ENCODE measurements around the gene E2F1. TPM values are rescaled to one million over a fixed set of nuclear protein-coding genes. Genes with fewer than 3 reads are reported as not detected.
A peak's percentile ranks its signal among the peaks of the same experiment; 100 is the strongest.

Gene E2F1
- total RNA-seq, 2 donors from 2014 or later, result 26.9 to 33.7 TPM

DNA sequence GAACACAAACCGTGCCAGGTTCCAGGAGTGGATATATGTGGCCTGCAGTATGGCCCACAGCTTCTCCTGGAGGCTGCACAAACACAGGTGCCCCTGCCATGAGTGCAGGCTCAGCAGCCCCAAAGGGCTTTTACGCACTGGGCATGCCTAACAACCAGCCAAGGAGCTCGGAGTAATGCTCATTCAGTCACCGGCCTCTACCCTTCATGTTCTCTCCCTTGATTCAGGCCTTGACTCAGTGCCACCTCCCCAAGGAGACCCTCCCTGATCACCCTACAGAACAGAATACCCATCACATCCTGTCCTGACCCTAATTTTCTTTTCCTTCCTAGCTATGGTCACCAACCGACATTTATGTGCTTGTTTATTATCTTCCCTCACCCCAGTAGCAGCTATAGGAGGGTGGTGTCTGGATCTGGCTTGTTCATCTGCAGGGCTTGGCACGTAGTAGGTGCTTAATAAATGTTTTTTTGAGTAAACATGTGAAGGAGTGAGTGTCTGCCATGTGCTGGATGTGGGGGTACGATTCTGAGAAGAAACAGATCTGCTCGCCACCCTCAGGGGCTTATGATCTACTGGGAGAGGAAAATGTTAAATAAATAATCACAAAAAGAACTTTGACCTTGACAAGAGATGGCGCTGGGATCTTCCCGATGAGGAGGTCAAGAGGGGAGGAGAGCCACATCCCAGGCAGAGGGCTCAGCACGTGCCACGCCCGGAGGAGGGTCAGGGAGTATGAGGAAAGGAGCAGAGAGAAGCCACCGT lies 24.7 kb upstream of the E2F1 start:
- no peak overlapping the region for H3K9ac ChIP-seq (ENCODE audit: extremely low read depth, low read length, poor library complexity, severe bottlenecking)
- no peaks in the 10 kb centered on the region for H3K9me3 Mint-ChIP-seq
- no peaks in the 10 kb centered on the region for H3K4me1 ChIP-seq (ENCODE audit: control insufficient read depth, insufficient read depth, low read length)
- no peaks in the 10 kb centered on the region for H3K27me3 ChIP-seq (ENCODE audit: control insufficient read depth, insufficient read depth, low read length, poor library complexity, severe bottlenecking)
- DNase-seq, result no peak
- no peak overlapping the region for H3K27ac Mint-ChIP-seq
- no peaks in the 10 kb centered on the region for H3K36me3 Mint-ChIP-seq (ENCODE audit: low read depth)
- no peaks in the 10 kb centered on the region for H3K27me3 Mint-ChIP-seq (ENCODE audit: insufficient read depth)
- no peak overlapping the region for H3K4me3 ChIP-seq (ENCODE audit: low read length)
- no peak overlapping the region for H3K4me3 Mint-ChIP-seq
- TF ChIP-seq, protein P1, sequence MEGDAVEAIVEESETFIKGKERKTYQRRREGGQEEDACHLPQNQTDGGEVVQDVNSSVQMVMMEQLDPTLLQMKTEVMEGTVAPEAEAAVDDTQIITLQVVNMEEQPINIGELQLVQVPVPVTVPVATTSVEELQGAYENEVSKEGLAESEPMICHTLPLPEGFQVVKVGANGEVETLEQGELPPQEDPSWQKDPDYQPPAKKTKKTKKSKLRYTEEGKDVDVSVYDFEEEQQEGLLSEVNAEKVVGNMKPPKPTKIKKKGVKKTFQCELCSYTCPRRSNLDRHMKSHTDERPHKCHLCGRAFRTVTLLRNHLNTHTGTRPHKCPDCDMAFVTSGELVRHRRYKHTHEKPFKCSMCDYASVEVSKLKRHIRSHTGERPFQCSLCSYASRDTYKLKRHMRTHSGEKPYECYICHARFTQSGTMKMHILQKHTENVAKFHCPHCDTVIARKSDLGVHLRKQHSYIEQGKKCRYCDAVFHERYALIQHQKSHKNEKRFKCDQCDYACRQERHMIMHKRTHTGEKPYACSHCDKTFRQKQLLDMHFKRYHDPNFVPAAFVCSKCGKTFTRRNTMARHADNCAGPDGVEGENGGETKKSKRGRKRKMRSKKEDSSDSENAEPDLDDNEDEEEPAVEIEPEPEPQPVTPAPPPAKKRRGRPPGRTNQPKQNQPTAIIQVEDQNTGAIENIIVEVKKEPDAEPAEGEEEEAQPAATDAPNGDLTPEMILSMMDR (conservative IDR thresholded peaks at IDR 0.05), result no peak
- H3K9me3 ChIP-seq (ENCODE audit: control insufficient read depth, low read length), result no peaks in the 10 kb centered on the region
- WGBS, 2 experiments (ENCODE audit: insufficient coverage in 1 of 2, insufficient read length in 1 of 2), result 90 to 91% methylated on average over 9 to 14 of the region's 14 CpGs
- H3K36me3 ChIP-seq (ENCODE audit: control insufficient read depth, insufficient read depth, low read length), result no peaks in the 10 kb centered on the region
- no peaks in the 10 kb centered on the region for H3K4me1 Mint-ChIP-seq
- no peak overlapping the region for H3K27ac ChIP-seq (ENCODE audit: low read depth, low read length)

DNA sequence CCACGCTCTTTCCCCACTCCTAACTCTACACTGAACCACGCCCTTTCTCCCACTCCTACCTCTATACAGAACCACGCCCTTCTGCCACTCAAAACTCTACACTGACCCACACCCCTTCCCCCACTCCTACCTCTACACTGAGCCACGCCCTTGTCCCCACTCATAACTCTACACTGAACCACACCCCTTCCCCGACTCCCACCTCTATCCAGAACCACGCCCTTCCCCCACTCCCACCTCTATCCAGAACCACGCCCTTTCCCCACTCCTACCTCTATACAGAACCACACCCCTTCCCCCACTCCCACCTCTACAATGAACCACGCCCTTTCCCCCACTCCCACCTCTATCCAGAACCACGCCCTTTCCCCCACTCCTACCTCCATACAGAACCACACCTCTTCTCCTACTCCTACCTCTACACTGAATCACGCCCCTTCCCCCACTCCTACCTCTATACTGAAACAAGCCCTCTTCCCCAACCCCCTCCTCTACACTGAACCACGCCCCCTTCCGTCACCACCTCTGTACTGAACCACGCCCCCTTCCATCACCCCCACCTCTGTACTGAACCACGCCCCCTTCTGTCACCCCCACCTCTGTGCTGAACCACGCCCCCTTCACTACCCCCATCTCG lies 23.8 kb upstream of the E2F1 start:
- Mint-ChIP-seq H3K36me3 (ENCODE audit: low read depth) (no peaks in the 10 kb centered on the region), H3K27me3 (ENCODE audit: insufficient read depth) (no peaks in the 10 kb centered on the region), H3K9me3 (no peaks in the 10 kb centered on the region), H3K27ac (no peak overlapping the region), H3K4me1 (no peaks in the 10 kb centered on the region), H3K4me3 (no peak overlapping the region)
- DNase-seq, result peak; percentile 74
- Histone ChIP-seq H3K4me3 (ENCODE audit: low read length) (no peak overlapping the region), H3K27me3 (ENCODE audit: control insufficient read depth, insufficient read depth, low read length, poor library complexity, severe bottlenecking) (no peaks in the 10 kb centered on the region), H3K9me3 (ENCODE audit: control insufficient read depth, low read length) (no peaks in the 10 kb centered on the region), H3K36me3 (ENCODE audit: control insufficient read depth, insufficient read depth, low read length) (no peaks in the 10 kb centered on the region), H3K9ac (ENCODE audit: extremely low read depth, low read length, poor library complexity, severe bottlenecking) (no peak overlapping the region), H3K4me1 (ENCODE audit: control insufficient read depth, insufficient read depth, low read length) (no peaks in the 10 kb centered on the region), H3K27ac (ENCODE audit: low read depth, low read length) (no peak overlapping the region)
- TF ChIP-seq, protein P1 (conservative IDR thresholded peaks at IDR 0.05), result no peak
- WGBS, 2 experiments (ENCODE audit: insufficient coverage in 1 of 2, insufficient read length in 1 of 2), result 89 to 94% methylated on average over 4 to 12 of the region's 16 CpGs

DNA sequence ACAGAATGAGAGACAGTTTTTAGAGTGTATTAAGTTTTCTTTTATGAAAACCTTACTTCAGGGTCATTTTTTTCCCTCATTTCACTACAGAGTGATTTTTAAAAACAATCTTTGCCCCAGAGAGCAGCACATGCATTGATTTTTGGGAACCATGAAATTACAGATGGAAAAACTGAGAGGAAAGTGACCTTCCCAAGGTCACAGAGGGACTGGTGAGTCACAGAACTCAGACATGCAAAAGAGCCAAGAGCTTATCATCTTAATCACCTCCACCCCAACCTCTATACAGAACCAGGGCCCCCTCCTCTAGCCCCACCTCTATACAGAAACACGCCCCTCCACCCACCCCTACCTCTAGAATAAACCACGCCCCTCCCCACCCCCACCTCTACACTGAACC lies 23.2 kb upstream of the E2F1 start:
- no peak overlapping the region for H3K27ac ChIP-seq (ENCODE audit: low read depth, low read length)
- DNase-seq, result no peak
- H3K27ac Mint-ChIP-seq, result no peak overlapping the region

More for the DNA sequence above, 23.2 kb upstream of the E2F1 start:
- WGBS, 2 experiments (ENCODE audit: insufficient coverage in 1 of 2, insufficient read length in 1 of 2), result 92% methylated on average over 1 of the region's 2 CpGs; no CpG with 5 or more reads in 1 of the 2 experiments
- Mint-ChIP-seq H3K36me3 (ENCODE audit: low read depth) (no peaks in the 10 kb centered on the region), H3K4me3 (no peak overlapping the region), H3K9me3 (peaks cover 3% of the 10 kb centered on the region), H3K27me3 (ENCODE audit: insufficient read depth) (no peaks in the 10 kb centered on the region), H3K4me1 (no peaks in the 10 kb centered on the region)
- Histone ChIP-seq H3K9ac (ENCODE audit: extremely low read depth, low read length, poor library complexity, severe bottlenecking) (no peak overlapping the region), H3K36me3 (ENCODE audit: control insufficient read depth, insufficient read depth, low read length) (no peaks in the 10 kb centered on the region), H3K9me3 (ENCODE audit: control insufficient read depth, low read length) (no peaks in the 10 kb centered on the region), H3K4me1 (ENCODE audit: control insufficient read depth, insufficient read depth, low read length) (no peaks in the 10 kb centered on the region), H3K4me3 (ENCODE audit: low read length) (no peak overlapping the region), H3K27me3 (ENCODE audit: control insufficient read depth, insufficient read depth, low read length, poor library complexity, severe bottlenecking) (no peaks in the 10 kb centered on the region)
- TF ChIP-seq, protein P1 (conservative IDR thresholded peaks at IDR 0.05), result no peak
